Measurements from ENCODE around the gene TMEM128.
A peak's percentile ranks its signal among the peaks of the same experiment; 100 is the strongest.
"Not testable (repeated sequence)": the region's sequence is repeated elsewhere in the genome, so short reads cannot be mapped to it uniquely, and the experiment has no call there.

TMEM128 gene

DNA sequence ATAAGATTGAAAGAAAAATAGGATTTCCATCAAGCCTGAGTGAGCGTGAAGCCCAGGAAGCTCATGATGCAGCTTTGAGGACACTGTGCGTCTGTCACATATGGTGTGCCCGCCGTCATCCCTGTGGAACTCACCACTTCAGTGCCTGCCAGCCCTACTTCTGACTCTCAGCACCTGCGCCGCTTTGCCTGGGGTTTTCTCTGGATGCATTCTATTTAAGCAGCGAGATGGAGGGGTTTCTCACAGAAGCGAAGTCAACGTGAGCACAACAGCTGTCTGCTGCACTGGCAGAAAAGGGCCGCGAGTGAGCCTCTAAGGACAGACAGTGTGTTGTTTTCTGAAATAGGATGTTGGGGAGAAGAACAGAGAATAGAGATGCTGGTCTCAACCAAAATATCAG is 6.2 kb upstream of the TMEM128 start:
- peak; percentile 62 to 82 for DNase-seq

DNA sequence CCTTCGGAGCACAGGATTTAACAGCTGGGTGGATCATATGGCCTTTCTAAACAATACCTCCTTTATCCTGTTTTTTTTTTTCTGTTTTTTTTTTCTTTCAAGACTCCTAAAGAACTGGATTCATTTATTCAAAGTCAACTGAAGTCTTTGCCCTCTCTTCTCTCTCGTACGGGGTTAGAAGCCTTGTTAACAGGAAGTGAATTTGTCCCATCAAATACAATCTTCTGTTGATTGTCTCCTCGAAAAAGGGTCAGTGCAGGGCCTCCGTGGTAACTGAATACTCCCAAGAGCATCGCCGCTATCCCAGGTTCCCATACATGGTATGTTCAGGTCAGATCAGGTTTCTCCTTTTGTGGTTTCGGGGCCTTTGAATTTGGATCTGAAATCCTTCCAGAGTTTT is 1.8 kb upstream of the TMEM128 start:
- no peak for DNase-seq

DNA sequence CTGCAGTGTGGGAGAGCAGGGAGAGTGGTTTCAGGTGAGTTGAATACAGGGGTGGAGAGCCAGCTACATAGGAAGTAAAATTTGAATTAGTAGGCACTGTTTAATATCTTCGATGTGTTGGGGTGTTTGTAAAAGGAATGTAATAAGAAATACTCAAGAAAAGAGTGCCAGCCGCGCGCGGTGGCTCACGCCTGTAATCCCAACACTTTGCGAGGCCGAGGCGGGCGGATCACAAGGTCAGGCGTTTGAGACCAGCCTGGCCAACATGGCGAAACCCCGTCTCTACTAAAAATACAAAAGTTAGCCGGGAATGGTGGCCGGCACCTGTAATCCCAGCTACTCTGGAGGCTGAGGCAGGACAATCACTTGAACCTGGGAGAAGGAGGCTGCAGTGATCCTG is 1.3 kb upstream of the TMEM128 start:
- not testable (repeated sequence) for DNase-seq

DNA sequence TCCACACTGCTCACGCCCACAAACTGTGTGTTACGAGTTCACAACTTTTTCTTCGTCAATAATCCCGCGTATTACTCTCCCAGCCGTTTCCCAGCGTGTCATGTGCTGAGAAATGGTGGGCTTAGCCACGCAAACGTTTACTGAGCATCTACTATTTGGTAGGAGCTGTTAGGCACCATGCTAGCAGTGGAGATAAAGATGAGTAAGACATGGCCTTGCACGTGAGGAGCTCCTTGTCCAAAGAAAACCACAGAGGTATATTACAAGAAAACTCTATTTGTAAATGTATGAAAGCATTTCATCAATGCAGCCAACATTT is 821 bp upstream of the TMEM128 start:
- no peak for DNase-seq

DNA sequence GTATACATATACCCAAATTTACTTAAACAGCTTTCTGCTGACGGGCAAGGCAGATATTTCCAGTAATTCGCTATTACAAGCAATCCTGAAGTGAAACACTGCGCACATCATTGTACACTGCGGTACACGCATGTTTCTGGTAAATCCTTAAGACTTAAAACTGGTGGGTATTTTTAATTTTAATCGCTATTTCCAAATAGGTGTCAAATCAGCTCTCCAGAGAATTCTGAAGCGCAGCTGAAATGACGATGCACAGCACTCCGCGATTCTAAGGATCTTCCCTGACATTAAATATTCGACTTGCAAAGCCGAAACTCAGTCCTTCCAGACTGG is 361 bp downstream of the TMEM128 start:
- DNase-seq = no peak

DNA sequence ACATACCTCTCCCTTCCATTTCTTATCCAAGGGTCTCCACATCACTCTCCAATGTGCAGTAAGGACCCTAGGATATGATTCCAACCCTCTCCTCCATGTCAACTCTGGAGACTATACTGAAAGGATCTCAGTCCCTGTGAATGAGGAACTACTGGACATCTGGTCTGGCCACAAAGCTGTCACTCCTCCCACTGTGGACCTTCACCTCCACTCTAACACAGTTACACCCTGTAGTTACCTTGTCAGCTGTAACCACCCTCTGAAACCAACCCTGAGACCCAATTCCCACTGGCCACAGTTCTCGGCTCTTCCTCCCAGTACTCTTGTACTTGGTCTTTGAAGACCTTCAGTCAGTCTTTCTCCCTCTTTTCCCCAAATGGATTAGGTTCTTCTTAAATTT is 2.9 kb downstream of the TMEM128 start:
- DNase-seq = no peak

DNA sequence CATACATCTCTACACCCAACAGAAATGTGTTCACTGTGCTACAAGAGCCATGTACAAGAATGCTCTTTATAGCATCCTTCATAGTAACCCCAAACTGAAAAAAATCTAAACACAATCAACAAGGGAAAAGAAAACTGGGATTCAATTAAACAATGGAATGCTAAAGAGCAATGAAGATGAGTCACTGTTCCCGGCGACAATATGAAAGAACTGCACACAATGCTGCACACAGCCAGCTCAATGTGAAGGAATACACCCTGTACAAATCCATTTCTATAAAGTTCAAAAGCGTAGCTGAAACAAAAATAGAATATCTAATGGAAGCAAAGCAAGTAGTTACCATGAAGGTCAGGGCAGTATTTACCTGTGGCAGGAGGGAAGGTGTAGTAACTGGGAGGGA is 8.5 kb downstream of the TMEM128 start:
- not testable (repeated sequence) for DNase-seq

DNA sequence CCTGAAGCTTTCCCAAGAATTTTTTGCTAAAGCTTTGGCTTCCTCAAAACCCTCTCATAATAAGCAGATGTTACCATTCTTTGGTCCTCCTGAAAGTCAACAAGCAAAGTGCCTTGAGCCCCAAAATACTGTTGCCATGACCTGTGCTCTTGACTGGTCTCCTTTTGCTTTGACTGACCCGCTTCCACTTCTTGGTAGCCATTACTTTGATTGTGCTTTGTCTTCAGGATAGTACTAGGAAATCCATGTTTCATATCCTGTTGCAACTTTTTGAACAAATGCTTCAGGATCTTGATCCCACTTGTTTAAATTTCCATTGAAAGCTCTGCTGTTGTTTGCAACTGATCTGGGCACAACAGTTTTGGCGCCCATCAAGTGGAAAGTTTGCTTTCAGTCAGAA is 14.4 kb downstream of the TMEM128 start:
- no peak for DNase-seq

DNA sequence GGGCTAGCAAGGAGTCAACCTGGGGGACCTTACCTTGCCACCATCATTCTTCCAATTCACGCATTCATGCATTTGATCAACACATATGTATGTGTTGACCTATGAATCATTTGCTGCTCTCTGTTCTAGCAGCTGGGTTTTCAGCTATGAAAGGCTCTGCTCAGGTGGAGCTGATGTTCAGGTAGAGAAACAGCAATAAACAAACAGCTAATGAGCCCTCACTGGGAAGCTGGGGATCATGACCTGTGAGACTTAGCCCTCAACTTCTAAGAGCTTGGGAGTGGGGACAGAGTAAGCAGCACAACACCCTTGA is 19.7 kb downstream of the TMEM128 start:
- DNase-seq = no peak

DNA sequence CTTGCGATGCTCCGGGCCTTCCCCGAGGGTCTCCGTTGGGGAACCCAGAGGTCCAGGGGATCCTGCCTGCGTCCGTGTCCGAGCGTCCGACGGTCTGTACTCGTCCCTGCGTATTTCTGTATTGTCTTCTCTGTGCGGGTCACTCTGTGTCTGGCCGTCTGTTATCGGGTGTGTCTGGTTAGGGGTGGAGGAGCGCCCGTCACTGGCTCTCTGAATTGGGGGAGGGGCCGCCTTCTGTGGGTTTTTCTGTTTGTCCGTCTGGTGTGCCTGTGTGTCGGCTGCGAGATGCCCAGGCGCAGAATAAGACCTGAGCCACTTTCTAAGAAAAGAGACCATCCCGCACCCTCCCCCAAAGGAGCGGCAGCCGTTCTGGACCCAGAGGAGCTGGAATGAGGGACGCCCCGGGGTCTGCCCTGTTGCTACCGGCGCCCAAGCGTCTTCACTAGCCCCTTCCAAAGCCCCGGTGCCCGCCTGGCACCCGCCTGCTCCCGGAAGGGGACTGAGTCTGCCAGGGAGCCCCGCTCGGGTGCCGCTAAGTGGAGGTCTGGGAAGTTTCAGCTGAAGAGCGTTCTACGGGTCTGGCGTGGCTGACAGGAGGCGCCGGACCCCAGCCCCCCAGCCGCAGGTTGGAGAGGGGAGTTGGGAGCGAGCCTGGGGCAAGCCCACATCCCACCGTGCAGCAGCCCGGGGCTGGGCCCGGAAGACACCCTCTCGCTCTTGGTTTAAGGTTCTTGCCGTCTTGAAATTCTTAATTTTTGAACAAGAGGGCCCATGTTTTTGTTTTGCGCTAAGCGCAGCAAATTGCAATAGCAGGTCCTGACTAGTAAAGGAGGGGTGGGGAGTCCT is 20.3 kb downstream of the TMEM128 start:
- DNase-seq = no peak

DNA sequence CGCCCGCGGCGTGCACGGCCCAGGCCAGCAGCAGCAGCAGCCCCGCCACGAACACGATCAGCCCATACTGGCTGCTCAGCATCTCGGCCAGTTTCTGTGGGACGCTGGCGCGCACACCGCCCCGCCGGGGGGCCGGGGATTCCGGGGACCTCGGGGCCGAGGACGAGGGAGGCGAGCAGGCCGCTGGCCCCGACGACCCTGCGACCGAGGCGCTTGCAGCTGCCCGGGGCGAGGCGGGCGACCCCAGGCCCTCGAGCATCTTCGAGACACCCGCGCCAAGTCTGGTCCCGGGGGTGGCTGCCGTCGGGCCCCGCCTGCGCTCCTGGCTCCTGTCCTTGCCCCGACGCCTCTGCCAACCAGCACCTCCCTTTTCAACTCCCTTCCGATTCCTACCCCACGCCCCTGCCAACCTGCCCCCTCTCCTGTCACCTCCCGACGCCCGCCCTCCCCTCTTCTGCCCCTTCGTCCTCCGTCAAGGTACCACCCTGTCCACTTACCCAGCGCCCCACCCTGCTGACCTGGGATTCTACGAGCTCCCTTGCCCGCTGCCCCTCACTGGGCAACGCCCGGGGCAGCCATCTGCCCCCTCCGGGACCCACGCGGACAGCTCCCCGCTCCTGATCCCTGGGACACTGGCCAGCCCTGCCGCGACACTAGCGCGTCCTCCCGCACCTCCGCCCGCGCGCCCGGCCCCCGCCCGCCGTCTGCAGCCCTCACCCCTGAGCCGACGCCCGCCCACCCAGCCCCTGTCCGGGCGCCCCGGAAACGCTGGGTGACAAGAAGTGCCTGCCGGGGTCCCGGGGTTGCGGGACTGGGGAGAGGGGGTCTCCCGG is 21.2 kb downstream of the TMEM128 start, which contains the start of gene OTOP1:
Gene OTOP1, minus strand, starts transcription at position 324 of the 833 bp plus-strand sequence. Its CDS starts 65 bp downstream, at position 259.
- no peak for DNase-seq

DNA sequence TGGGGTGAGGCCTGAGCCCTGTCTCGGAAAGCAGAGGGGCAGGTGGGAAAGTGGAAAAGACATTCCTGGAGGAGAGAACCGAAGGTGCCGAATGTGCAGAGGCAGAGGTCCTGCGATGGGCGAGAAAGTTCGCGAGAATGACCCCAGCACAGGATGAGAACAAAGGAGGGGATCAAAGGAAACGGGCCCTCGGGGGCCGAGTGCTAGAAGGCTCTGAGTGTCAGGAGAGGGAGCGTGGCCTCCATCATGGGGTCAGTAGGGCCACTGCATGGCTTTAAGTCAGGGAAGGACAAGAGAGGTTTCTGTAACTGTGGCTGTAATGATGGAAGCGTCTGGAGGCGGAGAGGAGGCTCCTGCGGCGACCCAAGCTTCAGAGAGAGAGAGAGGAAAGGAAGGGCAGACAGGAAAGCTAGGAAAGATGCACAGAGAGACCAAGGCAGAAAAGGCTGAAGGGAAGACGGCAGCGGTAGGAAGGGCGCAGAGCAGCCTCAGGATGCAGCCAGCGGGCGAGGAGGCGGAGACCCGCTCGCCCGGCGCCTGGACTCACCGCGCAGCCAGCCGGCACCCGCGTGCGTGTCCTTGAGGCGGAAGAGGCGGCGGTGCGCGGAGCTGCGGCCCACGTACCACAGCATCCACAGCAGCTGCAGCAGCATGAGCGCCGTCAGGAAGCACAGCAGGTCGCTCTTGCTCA is 22.0 kb downstream of the TMEM128 start:
- DNase-seq = peak in 1 of 2 experiments; percentile 32

DNA sequence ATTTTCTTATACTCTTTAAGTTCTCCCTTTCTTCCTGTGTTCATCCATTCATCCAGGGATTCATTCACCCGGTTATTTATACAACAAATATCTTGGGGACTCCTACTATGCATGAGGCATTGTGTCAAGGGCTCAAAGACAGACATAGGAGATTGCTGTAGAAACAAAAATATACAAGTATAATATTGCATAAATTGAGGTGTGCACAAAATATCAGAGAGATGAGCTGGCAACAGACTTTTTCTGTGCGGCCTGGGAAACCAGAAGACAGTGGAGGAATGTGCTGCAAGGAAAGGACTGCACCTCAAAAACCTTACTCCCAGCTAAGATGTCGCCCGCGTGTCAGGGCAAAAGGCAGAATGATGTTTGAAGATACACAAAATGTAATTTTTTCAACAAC is 30.9 kb downstream of the TMEM128 start:
- no peak for DNase-seq

DNA sequence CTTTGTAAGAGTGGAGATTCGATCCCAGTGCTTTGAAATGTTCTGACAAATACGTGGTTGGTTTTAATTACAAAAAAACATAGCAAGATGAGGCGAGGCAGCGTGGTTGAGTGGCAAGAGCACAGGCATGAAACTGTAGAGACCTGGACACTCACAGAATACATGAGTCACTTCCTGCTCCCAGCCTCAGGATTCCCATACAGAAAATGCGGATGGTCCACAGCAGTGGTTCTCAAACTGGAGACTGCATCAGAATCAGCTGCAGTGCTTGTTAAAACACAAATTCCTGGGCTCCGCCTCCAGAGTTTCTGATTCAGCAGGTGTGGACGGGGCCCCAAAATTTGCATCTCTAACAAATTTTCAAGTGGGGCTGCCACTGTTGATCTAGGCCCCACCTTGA is 31.4 kb downstream of the TMEM128 start:
- no peak for DNase-seq

DNA sequence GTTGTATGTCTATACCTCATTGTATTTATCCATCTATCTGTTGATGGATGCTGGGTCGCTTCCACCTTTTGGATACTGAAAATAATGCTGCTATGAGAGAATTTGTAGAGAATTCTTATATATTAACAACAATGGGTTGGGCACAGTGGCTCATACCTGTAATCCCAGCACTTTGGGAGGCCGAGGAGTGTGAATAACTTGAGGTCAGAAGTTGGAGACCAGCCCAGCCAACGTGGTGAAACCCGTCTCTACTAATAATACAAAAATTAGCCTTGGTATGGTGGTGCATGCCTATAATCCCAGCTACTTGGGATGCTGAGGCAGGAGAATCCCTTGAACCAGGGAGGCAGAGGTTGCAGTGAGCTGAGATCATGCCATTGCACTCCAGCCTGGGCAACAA is 34.3 kb downstream of the TMEM128 start:
- not testable (repeated sequence) for DNase-seq

DNA sequence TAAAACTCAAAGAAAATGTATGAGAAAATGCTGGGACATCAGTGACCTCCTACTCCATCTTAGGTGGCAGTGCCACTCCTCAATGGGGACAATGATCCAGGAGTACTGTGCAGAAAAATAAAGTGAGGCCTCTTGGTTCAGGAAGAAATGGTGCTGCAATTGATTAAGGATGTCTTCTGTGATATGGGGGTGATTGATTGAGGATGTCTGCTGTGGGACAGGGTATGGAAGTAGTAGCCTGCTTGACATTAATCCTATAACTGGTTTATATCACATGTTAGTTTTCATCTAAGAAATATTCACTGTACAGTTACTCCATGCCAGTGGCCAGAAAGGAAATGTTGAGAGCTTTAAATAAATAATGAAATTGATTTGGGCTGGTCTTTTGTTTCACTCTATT is 41.8 kb downstream of the TMEM128 start:
- no peak for DNase-seq

DNA sequence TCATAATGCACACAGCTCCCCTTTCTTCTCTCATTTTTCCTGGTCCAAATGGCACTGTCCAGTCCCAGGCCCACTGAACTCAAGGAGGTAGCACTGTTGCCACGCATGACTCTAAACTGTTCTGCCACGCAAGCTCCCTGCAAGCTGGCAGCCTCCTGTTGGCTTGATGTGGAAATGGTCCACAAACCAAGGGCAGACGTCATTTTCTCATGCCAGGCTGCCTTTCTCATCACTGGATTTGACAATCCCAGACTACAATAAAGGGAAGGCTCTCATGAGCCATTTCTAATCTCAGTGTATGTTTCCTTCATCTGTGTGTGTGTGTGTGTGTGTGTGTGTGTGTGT is 43.6 kb downstream of the TMEM128 start:
- no peak for DNase-seq

DNA sequence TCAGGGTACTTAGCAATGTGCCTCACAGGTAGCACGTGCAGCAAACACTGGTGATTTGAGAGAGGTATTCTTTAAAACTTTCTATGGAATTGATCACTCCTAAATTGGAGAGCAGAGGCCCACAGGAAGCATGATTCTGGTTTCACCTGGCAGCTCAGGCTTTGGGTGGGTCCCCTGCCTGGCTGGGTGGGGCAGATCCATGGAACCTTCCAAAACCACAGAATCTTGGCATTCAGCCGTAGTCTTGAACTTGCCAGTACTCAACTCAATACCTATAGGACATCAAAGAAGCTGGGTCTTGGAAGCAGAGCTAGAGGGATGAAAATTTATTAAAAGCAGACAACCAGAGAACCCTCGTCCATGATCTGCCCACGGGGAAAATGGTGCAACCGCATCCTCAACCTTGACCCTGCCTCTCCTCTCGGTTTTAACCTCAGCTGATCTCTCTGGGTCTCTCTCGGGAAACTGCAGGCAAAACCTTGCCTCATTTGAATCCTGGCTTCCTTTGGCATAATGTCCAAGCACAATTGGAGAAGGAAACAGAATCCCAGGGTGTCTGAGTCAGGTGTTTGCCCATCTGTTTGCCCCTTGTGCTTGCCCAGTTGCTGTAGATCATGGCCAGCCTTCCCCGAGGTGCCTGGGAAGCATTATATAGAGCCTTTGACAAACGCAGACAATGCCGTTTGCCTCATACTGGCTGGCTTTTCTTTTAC is 44.2 kb downstream of the TMEM128 start:
- peak in 1 of 2 experiments; percentile 16 for DNase-seq

DNA sequence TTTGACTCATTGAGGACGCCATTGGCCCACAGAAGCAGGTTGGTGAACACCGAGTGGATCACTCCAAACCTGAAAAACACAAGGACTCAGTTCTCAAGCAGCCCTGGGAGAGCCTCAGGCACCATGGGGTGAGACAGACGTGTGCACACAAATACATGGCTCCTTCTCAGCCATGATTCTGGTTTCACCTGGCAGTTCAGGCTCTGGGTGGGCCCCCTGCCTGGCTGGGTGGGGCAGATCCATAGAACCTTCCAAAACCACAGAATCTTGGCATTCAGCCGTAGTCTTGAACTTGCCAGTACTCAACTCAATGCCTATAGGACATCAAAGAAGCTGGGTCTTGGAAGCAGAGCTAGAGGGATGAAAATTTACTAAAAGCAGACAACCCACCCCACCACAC is 45.5 kb downstream of the TMEM128 start:
- DNase-seq = no peak

DNA sequence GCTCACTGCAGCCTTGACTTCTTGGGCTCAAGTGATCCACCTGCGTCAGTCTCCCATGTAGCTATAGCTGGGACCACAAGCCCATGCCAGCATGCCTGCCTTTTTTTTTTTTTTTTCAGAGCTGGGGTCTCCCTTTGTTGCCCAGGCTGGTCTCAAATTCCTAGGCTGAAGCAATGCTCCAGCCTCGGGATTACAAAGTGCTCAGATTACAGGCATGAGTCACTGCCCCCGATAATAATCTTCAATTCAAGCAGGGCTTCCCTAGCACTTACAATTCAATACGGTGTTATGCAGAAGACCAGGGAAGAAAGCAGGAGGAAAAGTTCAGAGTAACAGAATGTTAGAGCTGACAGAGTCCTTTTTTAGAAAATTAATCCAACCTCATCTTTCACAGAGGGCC is 47.4 kb downstream of the TMEM128 start:
- no peak for DNase-seq

DNA sequence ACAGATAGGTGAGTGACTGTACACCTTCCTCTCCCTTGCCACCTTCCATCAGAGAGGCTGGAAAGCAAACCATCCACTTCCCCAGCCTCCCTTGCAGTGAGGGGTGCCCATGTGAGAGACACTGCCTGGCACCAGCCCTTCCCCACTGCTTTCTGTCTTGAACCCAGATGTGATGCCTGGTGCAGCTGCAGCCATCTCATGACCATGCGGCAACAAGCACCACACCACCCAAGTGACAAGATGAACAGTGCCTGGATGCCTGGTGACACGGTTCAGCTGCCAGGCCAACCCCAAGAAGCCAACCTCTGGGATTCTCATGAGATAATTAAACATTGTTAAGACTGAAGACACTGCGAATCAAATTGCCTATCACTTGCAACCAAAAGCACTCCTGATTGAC is 52.7 kb downstream of the TMEM128 start:
- no peak for DNase-seq

DNA sequence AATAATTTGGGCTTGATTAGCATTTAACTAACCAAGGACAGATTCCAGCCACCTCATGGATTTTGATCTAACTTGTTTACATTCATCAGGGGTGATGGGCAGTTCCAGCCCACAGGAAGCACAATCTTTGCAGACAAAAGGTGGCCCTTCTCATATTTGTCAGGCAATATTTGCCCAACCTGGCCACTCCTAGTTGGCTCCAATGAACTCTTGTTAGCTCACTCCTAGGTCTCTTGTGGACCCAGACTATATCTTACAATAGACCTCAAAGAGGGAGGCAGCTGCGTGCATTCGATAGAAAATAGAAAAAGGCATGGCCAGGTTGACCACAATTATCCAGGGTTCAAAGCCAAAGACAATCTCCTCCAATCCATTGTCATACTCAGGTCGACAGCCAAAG is 59.5 kb downstream of the TMEM128 start:
- DNase-seq = not testable (repeated sequence)
